Hindlimb muscle (tissue), 1 donor: ENCODE measurements around the gene TNFAIP2. TPM values are rescaled to one million over a fixed set of nuclear protein-coding genes. Genes with fewer than 3 reads are reported as not detected.

Experiments
- polyA plus RNA-seq: library from polyadenylated mRNA; unstranded; fragments of 120-200 nt; gene quantifications from one replicate; pipeline ENCODE4 v1.2.1, GENCODE V29; 2013; ENCODE audit not compliant: insufficient read length

Gene TNFAIP2
- polyA plus RNA-seq, 1 donor: 70.0 TPM

Other genes starting within 250 kb of the TNFAIP2 start
- 0.59 TPM for gene AMN, start 200.8 kb upstream of the TNFAIP2 start, polyA plus RNA-seq
- 57.8 TPM for gene CDC42BPB, start 65.9 kb upstream of the TNFAIP2 start, polyA plus RNA-seq
- gene LBHD2, start 39.3 kb upstream of the TNFAIP2 start, polyA plus RNA-seq: not detected
- gene EXOC3L4, start 28.7 kb upstream of the TNFAIP2 start, polyA plus RNA-seq: 1.5 TPM
- gene EIF5, start 210.8 kb downstream of the TNFAIP2 start, polyA plus RNA-seq: 191 TPM